Measurements from ENCODE around the gene PTBP3.
"Not testable (repeated sequence)": the region's sequence is repeated elsewhere in the genome, so short reads cannot be mapped to it uniquely, and the experiment has no call there.

The PTBP3 gene

DNA sequence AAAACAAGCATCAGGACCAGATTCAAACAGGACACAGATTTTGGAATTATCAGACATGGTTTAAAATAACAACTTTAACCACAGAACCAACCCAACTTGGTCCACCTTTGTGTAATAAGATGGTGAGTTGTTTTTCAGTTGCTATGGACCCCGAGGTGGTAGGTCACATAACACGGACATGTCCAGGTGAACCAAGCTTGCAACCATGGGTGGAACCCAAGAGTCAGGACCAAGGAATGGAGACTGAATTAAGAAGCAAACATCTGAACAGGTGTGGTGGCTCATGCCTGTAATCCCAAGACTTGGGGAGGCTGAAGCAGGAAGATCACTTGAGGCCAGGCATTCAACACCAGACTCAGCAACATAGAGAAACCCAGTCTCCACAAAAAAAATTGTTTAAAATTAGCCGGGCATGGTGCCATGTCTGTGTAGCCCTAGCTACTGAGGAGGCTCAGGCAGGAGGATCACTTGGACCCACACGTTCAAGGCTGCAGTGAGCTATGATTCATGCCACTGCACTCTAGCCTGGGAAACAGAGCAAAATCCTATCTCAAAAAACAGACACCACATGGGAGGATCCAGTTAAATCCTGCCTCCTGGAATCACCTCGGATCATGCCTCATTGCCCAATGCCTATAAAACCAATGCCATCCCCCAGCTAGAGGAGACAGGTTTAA lies 10.6 kb downstream of the PTBP3 start:
- DNase-seq (ENCODE audit: low read depth): no peak

DNA sequence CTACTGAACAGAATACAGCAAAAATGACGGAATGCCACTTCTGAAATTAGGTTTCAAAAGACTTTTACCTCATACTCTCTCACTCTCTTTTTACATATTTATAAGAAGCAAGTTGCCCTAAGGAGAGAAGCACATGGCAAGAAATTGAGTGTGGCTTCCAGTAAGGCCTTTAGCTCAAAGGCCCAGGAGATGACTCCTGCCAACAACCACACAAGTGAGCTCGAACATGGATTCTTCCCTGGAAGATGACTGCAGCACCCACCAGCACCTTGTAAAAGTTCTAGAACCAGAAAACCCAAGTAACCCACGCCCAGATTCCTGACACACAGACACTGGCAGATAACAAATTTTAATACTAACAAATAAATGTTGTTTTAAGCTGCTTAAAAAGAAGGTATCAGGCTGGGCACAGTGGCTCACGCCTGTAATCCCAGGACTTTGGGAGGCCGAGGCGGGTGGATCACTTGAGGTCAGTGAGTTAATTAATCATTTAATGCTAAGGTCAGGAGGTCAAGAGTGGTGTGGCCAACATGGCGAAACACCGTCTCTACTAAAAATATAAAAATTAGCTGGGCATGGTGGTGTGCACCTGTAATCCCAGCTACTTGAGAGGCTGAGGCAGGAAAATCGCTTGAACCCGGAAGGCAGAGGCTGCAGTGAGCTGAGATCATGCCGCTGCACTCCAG lies 17.0 kb downstream of the PTBP3 start:
- DNase-seq (ENCODE audit: low read depth): no peak

DNA sequence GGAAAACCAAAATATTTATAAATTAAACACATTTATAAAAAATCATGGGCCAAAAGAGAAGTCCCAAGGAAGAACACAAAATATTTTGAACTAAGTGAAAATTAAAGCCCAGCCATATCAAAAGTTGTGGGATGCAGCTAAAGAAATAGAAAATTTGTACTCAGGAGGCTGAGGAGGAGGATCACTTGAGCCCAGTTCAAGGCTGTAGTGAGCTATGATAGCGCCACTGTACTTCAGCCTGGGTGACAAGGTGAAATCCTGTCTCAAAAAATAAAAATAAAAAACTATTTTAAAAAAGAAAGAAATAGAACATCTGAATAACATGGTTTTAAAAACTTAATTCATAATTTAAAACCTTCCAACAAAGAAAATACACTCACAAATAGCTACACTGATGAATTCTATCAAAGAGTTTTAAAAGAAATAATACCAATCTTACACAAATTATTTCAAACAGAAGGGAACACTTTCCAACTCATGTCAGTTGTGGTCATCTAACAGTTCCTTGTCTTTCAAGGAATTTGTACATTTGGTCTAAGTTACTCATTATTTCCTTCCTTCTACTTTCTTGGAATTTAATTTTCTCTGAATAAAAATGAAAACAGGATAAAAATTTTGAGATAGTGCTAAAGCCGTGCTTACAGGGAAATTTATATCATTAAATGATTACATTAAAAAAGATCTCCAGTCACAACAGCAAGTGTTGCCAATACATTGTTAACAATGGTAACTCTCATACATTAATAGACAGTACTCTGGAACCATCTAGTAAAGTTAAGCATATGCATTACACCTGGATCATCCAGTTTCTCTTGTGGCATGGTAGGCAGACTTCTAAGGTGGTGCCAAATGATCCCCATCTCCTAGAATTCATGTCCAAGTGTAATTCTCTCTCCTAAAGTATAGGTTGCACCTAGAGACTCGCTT lies 17.8 kb downstream of the PTBP3 start:
- DNase-seq (ENCODE audit: low read depth): no peak

DNA sequence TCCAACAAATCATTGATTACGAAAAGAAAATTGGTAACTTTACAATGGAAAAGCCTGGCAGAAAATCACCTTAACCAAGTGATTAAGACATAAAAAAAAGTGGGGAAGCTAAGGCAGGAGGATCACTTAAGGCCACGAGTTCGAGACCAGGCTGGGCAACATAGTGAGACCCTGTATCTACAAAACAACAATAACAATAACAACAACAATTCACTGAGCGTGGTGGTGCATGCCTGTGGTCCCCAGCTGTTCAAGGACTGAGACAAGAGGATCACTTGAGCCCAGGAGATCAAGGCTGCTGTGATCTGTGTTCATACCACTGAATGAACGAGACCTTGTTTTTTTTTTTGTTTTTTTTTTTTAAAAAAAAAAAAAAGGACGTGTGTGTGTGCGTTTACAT lies 21.3 kb downstream of the PTBP3 start:
- no peak for DNase-seq (ENCODE audit: low read depth)

DNA sequence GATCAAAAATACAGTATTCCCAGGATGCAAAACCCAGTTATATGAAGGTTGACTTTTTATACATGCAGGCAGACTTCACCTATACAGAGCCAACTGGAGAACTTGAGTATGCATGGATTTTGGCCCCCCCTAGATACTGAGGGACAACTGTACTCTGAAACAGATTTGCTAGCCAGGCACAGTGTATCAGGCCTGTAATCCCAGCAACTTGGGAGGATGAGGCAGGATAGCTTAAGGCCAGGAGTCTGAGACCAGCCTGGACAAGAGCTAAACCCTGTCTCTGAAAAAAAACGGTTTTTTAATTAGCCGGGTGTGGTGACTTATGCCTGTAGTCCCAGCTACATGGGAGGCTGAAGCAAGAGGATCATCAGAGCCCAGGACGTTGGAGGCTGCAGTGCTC lies 21.9 kb downstream of the PTBP3 start:
- DNase-seq (ENCODE audit: low read depth): no peak

DNA sequence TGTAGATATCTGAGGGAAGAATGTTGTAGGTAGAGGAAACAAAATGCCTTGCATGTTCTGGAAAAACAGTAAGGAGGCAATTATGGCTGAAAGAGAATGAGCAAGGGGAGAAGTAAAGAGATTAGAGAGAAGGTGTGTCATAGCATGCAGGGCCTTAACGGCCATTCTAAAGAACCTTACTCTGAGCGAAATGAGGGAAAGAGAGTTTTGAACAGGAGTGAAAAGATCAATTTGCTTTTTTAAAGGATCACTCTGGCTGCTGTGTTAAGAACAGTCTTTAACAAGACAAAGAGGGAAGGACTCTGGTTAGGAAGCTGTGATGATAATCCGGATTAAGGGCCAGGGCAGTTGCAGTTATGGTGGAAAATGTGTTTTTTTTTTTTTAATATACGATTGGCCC lies 22.6 kb downstream of the PTBP3 start:
- no peak for DNase-seq (ENCODE audit: low read depth)

DNA sequence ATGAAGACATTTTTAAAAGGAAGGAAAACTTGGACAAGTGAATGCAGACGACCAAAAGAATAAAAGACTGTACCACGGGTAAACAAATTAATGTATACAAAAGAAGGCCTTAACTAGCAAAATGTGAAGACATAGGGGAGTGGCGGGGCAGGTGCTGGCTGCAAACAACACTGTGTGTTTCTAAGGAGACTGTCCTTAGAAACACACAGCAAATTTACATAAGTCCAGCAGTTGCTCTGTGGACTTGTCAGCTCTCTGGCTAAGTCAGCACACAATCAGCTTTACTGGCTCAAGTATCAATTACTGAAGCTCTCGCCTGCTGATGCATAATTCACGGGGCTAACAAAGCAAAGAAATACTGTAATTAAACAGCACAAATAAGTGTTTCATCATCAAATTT lies 24.8 kb downstream of the PTBP3 start:
- no peak for DNase-seq (ENCODE audit: low read depth)

DNA sequence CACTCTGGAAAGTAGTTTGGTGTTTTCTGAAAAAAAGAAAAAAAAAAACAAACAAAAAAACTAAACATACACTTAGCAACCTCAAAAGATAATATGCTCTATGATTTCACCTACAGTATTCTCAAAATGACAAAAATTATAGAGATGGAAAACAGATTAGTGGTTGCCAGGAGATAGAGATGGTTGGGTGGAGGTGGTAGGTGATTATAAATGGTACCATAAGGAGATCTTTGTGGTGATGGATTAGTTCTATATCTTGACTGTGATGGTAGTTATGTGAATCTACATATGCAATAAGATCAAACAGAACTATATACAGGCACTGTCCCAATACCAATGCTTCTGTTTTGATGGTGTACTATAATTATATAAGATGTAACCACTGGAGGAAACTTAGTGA lies 32.0 kb downstream of the PTBP3 start:
- DNase-seq (ENCODE audit: low read depth): no peak

DNA sequence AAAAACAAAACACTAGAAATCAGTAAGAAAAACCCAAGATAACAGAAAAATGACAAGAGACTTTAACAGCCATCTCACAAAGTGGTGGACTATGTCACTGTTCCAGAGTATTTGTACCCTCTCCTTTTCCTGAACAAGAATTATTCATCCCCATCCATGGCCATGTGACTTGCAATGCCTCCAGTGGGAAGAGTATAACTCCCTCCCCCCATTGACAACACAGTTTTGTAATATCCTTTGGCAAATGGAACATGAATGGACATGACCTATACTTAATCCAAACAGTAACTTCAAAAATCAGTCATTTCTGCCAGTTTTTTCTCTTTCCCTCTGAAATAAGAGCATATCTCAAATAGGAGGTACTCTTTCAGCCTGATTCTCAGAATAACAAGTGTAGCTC lies 33.9 kb downstream of the PTBP3 start:
- no peak for DNase-seq (ENCODE audit: low read depth)

DNA sequence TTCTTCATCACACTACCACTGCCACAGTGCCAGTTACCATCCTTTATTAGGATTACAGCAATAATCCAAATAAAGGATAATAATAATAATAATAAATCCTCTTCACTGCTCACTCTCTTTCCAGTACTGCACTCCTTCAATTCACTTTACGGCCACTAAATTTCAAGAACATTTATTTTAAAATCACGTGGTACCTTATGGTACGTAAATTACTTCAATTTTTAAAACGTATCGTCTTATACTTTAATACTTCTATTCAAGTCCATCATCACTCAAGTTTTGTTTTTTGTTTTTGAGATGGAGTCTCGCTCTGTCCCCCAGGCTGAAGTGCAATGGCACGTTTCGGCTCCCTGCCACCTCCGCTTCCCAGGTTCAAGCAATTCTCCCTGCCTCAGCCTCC lies 36.5 kb downstream of the PTBP3 start:
- DNase-seq (ENCODE audit: low read depth): no peak

DNA sequence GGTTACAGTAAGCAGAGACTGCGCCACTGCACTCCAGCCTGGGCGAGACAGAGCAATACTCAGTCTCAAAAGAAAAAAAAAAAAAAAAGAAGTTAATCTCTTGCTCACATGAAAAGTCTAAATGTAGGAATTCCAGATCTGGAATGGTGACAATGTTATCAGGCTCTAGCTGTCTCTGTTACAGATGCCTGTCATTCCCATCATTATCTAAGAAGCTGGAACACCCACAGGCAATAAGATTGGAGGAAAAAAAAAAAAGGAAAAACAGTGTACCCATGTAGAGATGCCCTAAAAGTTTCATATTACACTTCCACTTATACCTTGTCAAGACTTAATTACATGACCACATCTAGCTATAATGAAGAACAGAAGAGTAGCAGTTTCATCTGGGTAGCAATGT lies 38.2 kb downstream of the PTBP3 start:
- no peak for DNase-seq (ENCODE audit: low read depth)

DNA sequence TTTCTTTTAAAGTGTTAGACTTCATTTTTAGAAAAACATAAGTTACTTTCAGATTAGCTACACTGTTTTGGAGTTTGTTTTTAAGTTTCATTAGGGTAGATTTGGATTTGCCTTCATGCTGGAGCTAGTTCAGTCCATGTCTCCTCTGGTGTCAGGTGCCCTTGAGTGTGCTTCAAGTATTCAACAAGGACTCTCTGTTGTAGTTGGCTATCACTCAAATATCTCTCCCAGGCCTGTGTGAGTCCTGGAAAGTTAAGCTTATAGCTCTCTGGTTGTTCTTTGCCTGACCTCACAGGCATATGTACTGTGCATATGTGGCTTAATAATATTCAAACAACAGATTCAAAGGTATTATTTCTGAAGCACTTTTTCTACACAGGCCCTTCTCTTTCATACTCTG lies 45.4 kb downstream of the PTBP3 start:
- no peak for DNase-seq (ENCODE audit: low read depth)

DNA sequence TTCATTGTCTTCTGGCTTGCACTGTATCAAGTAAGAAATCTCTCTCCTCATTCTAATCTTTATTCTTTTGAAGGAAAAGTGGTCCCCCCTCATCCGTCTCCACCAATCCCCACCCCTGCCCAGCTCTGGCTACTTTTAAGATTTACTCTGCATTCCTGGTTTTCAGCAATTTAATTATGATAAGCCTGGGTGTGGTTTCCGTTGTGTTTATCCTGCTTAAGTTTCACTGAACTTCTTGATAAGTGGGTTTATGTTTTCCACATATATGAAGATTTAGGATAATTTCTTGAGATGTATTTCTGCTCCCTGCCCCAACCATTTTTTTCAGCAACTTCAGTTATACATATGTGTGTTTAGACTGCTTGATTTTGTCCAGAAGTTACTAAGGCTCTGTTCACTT lies 46.5 kb downstream of the PTBP3 start:
- DNase-seq (ENCODE audit: low read depth): no peak

DNA sequence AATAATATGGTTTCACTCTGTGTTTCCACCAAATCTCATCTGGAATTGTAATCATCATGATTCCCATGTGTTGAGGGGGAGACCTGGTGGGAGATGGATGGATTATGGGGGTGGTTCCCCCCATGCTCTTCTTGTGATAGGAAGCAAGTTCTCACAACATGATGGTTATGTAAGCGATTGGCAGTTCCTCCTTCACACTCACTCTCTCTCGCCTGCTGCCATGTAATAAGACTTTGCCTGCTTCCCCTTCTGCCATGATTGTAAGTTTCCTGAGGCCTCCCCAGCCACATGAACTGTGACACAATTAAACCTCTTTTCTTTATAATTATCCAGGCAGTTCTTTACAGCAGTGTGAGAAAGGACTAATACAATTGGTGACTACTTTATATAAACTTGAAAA lies 48.4 kb downstream of the PTBP3 start:
- no peak for DNase-seq (ENCODE audit: low read depth)

DNA sequence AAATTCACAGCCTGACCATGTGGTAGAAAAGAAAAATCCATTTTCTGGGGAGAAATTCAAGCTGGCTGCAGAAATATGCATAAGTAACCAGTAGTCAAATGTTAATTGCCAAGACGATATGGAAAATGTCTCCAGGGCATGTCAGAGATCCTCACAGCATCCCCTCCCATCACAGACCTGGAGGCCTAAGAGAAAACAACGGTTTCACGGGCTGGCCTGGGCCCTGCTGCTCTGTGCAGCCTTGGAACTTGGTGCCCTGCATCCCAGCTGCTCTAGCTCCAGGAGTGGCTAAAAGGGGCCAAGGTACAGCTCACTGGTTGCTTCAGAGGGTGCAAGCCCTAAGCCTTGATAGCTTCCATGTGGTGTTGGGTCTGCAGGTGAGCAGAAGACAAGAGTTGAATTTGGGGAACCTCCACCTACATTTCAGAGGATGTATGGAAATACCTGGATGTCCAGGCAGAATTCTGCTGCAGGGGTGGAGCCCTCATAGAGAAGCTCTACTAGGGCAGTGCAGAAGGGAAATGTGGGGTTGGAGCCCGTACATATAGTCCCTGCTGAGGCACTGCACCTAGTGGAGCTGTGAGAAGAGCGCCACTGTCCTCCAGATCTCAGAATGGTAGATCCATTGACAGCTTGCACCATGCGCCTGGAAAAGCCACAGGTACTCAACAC lies 49.7 kb downstream of the PTBP3 start:
- DNase-seq (ENCODE audit: low read depth): no peak

DNA sequence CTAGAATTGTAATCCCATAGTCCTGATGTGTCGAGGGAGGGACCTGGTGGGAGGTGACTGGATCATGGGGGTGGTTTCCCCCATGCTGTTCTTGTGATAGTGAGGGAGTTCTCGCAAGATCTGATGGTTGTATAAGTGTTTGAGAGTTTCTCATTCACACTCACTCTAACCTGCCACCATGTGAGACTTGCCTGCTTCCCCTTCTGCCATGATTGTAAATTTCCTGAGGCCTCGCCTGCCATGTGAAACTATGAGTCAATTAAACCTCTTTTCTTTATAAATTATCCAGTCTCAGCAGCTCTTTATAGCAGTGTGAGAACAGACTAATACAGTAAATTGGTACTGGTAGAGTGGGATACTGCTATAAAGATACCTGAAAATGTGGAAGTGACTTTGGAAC lies 50.6 kb downstream of the PTBP3 start:
- not testable (repeated sequence) for DNase-seq (ENCODE audit: low read depth)

DNA sequence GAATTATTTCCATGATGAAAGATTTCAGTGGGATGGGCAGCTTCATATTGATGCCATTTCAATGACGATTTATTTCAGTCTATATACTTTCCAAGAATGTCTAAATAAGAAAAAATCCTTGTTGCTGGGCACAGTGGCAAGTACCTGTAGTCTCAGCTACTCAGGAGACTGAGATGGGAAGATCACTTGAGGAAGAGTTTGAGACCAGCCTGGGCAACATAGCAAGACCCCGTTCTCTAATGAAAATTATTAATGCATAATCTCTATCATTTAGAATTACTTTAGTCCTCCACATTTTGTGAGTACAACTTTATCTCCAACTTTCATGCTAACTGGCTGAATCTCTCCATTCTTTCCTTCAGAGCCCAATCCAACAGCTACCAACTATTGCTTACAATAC lies 52.5 kb downstream of the PTBP3 start:
- no peak for DNase-seq (ENCODE audit: low read depth)

DNA sequence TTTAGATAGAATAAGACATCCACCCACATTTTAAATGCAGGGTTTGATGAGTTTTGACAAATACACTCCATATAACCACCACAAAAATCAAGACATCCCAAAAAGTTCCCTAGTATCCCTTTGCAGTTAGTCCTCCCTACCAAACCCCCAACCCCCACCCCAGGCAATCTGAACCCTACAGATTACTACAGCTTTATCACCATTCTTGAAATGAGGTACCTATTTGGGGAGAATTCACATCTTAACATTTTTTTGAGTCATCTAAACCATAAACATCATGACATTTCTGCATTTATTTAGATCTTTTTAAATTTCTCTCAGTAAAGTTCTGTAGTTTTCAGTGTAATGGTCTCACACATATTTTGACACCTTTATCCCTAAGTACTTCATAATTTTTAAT lies 53.9 kb downstream of the PTBP3 start:
- no peak for DNase-seq (ENCODE audit: low read depth)

DNA sequence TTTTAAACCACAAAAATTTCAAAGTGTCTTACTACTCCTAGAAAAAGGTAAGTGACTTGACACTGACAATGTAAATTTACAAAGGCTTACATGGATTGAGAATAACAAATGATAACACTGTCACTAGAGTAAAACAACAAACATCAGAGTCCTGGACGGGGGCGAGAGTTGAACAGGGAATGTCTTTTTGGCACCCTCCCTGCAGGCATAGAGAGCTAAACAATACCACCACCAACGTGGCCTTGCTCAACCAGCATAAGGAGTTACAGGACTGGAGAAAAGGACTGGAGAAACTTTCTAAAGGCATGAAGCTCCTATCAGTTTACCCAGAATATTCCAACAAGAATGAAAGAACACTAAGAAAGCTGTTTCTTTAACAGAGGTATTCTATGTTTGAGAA lies 55.3 kb downstream of the PTBP3 start:
- no peak for DNase-seq (ENCODE audit: low read depth)

DNA sequence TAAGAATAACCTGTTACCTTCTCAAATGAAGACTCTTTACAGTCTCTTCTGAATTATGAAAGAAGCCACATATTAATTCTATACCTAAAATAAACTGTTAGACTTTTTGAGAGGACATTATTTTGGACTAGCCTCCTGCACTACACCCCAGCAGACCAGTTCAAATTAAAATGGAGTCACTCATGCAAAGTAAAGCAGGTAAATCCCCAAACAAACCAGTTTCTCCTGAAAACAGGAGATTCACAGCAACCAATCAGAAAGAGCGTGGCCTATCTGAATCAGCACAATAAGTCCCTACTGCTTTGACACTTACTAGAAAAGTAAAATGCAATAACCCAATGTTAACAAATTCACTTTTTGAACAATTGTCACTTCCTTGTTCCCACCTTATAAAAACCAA lies 58.8 kb downstream of the PTBP3 start:
- DNase-seq (ENCODE audit: low read depth): no peak

DNA sequence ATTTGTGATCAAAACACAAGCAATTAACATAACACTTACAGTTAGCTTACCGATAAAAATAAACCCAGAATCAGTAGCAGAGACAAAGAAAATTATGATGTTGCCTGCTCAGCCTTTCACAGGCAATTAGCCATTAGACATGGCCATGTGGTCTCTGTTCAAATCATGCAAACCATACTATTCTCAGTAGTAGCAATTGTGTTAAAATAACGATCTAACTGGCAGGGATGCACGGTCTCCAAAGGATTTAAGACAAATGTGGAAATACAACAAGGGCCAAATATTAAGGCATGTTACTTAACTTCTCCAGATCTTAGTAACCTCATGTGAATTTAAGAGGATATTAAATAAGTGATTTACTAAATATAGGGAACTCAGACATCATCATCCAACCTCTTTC lies 59.5 kb downstream of the PTBP3 start:
- DNase-seq (ENCODE audit: low read depth): no peak

DNA sequence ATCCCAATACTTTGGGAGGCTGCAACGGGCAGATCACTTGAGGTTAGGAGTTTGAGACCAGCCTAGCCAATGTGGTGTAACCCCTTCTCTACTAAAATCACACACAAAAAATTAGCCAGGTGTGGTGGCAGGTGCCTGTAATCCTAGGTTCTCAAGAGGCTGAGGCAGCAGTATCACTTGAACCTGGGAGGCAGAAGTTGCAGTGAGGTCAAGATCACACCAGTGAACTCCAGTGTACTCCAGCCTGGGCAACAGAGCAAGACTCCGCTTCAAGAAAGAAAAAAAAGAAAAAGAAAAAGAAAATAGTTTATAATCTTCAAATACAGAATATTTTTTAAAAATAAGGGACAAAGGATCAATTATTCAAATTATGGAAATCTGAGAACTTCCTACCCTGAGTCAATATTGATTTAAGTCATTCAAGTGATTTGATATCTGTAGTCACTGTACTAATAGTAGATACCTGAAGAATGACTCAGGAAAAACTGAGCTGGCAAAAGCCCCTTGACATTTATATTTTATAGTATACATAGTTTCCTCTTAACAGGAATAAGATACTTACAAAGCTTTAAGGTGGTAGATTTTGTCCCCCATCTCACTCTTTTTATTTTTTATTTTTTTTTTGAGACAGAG lies 61.8 kb downstream of the PTBP3 start:
- no peak for DNase-seq (ENCODE audit: low read depth)

Measured in T-helper 22 cell (primary cell).